Stimulated activated CD4-positive, alpha-beta T cell treated with anti-CD3 and anti-CD28 coated beads, Interleukin-15, amount 100 ng/mL, for 1 hour (primary cell): ENCODE measurements around the gene CKS1B.
A peak's percentile ranks its signal among the peaks of the same experiment; 100 is the strongest.
"Not testable (repeated sequence)": the region's sequence is repeated elsewhere in the genome, so short reads cannot be mapped to it uniquely, and the experiment has no call there.

Source experiments
- DNase-seq, 2 donors: peaks; one replicate each; pipeline ENCODE4 v3.0.0-alpha.2; 2020; ENCODE audit warnings: low read depth in 1 of 2, low spot score in 1 of 2

The CKS1B gene

DNA sequence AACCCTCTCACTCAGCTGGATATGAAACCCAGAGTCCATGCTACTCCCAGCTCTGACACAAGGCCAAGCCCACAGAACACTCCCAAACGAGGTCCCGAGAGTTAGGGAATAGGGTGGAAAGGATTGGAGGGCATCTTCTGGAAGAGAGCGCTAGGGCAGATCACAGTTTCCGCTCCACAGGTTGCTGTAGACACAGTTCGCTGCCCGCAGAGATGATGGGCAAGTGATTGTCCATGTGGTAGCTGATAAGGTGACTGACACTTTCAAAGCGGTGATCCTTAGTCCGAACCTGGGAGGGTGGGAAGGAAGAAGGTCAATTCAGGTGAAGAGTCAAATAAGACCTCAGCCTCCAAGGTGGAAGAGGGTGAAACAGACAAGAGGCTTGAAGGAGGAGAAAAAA lies 10.8 kb upstream of the CKS1B start:
- no peak for DNase-seq

- no peak for DNase-seq
Observed at GRCh38 chr1:154964359-154964758, 10.1 kb upstream of the CKS1B start.

DNA sequence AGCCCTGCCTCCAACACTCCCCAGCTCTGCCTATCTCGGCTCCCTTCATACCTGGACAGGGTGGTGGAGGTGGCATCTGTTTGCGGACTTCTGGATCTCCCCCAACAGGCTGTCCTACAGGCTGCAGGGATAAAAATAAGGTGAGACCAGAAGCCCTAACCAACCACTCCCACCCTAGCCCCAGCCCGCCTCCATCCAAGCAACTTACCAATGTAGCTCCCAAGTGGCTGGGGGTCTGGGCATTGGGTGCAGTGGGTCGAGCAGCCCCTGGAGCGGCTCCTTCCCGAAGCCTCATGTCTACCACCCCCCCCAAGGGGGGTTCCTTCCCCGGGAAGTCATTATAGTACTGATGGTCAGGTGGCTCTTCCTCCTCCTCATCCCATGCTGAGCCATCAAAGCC lies 8.4 kb upstream of the CKS1B start:
- no peak for DNase-seq

- DNase-seq: no peak
Observed at GRCh38 chr1:154967331-154967950, 7.0 kb upstream of the CKS1B start.

GRCh38 chr1:154968731-154969130 lies 5.8 kb upstream of the CKS1B start:
- DNase-seq: no peak

DNA sequence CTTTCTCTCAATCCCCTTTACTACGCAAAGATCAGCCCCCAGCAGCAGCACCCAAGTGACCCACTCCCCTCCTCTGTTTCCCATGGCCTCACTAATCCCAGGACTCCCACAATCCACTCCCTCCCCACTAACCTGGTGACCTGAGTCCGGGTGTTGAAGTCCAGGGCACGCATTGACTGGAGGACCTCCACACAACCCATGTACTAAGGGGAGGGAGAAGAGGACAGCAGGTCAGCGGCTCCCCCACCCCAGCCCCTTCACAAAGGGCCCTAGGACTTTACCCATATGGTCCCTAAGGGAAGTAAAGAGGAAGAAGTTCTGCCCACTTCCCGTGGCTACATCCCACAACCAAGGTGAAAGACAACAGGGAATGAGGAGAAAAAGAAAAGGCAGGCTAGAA lies 5.2 kb upstream of the CKS1B start:
- no peak for DNase-seq

DNA sequence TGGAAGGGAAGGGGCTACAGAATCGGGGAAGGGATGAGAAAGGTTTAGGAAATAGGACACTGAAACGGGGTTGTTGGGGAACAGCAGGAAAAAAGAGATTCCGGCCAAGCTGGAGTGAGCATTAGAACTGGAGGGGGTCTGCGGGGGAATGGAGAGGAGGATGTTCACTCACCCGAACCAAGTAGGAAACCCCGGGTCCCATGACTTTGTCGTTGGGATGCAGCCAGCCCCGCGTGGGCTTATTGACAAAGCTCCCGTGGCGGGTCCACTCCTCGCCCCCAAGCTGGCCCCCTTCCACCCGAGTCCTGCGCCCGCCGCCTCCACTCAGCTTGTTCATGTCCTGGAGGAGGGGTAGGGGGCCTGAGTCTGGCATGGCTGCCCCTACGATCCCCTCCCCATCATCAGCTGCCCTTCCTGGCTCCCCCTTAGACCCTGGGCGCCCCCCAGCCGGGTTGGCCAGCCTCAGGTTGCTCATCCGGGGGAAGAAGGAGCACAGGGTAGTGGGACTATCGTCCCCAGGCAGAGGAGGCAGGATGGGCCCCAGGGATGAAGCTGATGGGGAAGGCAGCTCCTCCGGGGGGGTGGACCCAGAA lies 4.5 kb upstream of the CKS1B start:
- DNase-seq: no peak

DNA sequence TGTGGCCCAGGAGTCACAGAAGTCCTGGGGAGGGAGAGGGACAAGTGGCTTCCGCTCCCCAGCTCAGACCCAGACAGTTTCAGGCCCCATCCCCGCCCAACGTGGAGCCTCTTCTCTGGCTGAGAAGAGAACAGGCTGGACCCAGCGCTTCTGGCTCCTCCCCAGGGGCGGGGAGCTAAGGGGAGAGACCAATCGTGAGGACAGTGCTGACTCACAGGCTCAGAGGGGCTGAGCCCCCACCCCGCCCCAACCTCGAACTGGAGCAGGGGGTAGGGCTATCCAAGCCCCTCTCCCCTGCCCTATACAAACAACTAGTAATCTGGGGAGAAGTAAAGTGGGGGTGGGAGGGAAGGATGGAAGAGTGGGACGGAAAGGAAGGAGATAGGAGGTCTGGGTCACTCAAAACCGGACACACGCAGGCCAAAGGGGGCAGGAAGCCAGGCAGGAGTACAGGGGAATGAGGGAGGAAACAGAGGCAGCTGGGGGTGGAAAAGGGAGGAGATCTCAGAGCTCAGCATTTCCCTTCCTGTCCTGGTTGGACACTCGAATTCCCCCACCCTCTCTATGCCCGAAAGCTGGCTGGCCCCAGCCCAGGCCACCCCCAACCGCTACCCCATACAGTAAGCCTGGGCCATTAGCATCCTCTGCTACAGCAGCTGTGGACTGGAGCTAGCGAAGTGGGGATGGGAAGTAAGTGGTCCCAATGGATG lies 3.7 kb upstream of the CKS1B start, which contains the start of gene SHC1:
Gene SHC1, minus strand, starts transcription at position 117 of the 710 bp plus-strand sequence. CDS start 221 bp downstream, outside the sequence.
- DNase-seq: no peak

- no peak for DNase-seq
Observed at GRCh38 chr1:154971341-154971998, 3.0 kb upstream of the CKS1B start.

- no peak for DNase-seq
Observed at GRCh38 chr1:154972213-154972516, 2.3 kb upstream of the CKS1B start.

GRCh38 chr1:154972517-154973343 lies 1.8 kb upstream of the CKS1B start:
- DNase-seq: no peak

GRCh38 chr1:154973344-154974101 lies 958 bp upstream of the CKS1B start:
- DNase-seq: peak; percentile 76 to 85

DNA sequence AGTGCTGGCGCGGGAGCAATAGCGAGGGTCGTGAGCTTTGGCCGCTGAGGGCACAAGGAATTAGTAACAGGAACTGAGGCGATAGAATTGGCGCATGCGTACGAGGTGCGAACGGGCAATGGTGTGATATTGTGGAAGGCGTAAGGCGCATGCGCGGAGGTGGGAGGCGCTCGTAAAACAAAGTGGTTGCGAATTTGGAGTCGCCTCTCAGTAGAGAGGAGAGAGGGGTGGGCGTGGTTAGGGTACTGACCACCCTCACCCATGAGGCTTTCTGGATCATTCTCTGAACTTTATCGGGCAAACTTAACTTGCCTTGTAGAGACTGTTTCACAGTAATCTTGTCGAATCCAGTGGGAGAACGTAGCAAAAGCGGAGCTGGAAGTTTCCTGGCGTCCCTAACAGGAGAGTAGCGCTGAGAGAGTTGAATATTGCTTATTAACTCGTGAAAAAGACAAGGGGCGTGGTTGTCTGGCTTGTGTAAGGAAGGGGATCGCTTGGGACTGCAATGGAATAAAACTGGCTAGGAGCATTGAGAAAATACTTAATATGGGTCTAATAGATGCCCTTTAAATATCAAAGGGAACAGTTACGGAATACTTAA lies 427 bp downstream of the CKS1B start:
- DNase-seq: peak; percentile 85 to 88

- peak; percentile 11 to 38 for DNase-seq
Observed at GRCh38 chr1:154975409-154976059, 1.1 kb downstream of the CKS1B start.

DNA sequence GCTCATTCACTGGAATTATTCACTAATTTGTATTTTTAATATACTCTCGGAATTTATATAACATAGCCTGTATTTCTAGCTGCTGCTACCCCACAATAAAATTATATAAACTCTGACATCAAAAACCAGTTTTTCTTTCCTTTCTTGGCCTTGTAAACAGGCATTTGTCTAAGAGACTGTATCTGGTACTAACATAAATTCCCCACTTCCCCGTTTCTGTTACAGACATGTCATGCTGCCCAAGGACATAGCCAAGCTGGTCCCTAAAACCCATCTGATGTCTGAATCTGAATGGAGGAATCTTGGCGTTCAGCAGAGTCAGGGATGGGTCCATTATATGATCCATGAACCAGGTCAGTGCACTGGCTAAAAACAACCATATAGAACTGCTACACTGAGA lies 3.3 kb downstream of the CKS1B start:
- DNase-seq: not testable (repeated sequence)

GRCh38 chr1:154978360-154978759 lies 3.9 kb downstream of the CKS1B start:
- no peak for DNase-seq

DNA sequence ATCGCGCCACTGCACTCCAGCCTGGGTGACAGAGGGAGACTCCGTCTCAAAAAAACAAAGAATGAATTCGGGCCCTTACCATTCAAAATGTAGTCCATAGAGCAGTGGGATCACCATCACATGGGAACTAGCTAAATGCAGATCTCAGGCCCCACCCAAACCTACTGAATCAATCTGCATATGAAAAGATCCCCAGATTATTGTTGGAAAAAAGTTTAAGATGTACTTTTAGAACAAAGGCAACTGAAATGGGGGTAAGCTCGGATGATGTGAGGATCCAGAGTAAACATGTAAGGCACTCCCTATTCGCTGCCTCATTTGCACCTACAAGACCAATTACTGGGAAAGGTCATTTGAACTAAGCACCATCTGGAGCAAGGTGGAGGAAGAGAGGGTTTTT lies 7.9 kb downstream of the CKS1B start:
- no peak for DNase-seq

DNA sequence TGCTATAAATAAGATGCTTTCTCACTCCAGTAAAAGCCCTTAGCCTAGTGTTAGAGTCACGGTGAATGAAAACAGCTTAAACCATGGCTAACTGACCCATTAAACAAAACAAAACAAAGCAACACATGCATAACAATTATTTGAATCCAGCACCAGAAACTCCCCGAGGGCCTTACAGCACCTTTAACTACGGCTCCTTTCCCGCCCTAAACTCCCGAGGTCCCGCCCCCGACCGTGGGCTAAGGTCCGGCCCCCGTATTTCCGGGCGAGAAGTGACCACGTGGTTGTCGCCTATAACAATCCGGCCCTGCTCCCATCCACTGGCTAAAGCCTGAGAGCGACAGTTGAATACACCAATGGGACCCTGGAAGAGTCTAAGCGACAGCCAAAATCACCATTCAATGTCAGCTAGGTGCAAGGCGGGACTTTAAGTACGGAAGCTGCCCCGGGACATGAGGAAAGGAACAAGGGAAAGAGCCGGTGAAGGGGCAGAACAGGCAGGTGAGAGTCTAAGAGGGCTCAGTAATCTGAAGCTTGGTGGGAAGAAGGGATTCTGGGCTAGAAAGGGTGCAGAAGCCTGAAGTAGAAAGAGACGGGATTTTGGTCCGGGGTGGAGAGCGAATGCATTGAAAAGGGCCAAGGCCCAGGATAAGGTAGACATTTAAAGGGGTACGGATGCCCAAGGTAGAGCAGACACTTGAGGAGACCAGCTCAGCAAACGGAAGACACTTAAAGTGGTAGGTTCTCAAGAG lies 8.6 kb downstream of the CKS1B start, which contains the start of gene FLAD1:
Gene FLAD1, plus strand, starts transcription at position 448 of the 752 bp plus-strand sequence. CDS start 351 bp downstream, outside the sequence.
- peak; percentile 90 to 91 for DNase-seq
